Hematopoietic multipotent progenitor cell treated with erythropoietin and hydrocortisone succinate and interleukin-3 and kit ligand, for 17 days (in vitro differentiated cells): ENCODE results near the gene MBD3L4.
A peak's percentile ranks its signal among the peaks of the same experiment; 100 is the strongest.
"Not testable (repeated sequence)": the region's sequence is repeated elsewhere in the genome, so short reads cannot be mapped to it uniquely, and the experiment has no call there.

Experiments used
- DNase-seq: peaks from one replicate; pipeline ENCODE4 v3.0.0-alpha.2; 2015; ENCODE audit warnings: low spot score

The MBD3L4 gene

DNA sequence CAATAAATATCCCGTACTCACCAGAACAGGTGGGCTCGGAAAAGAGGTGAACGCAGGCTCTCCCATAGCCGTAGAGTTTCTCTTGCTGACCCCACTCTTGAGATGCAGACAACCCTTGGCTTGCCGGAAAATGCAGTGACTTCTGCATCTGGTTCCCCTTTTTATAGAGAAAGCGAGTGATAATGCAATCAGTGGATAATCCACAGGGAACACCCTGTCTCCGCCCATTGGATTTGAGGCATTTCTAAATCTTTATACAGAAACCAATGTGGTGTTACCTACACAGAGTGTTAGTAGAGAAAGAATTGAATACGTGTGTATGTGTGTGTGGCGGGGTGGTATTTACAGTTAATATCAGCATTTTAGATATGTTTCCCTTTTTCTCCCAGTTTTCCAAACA lies at the start of gene MBD3L4:
TSS of gene MBD3L4 (minus strand) at position 101 of the 400 bp plus-strand sequence. CDS start at position 66, 35 bp downstream.
- not testable (repeated sequence) for DNase-seq

DNA sequence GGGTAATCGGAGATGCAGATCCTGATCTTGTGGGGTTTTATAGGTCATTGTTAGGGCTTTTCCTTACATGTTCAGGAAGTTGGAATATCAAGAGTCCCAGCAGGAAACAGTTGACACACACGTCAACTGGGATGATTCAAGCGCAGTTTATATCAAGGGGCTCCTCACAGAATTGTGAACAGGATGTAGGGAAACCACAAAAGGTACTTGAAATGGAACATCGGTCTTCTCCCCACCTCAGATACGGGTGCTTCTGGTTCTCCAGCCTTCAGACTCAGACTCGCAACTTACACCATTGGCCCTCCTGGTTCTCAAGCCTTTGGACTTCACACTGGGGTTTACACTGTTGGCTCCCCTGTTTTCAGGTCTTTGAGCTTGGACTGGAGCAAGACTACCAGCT lies 49.0 kb upstream of the MBD3L4 start:
- DNase-seq, result no peak

DNA sequence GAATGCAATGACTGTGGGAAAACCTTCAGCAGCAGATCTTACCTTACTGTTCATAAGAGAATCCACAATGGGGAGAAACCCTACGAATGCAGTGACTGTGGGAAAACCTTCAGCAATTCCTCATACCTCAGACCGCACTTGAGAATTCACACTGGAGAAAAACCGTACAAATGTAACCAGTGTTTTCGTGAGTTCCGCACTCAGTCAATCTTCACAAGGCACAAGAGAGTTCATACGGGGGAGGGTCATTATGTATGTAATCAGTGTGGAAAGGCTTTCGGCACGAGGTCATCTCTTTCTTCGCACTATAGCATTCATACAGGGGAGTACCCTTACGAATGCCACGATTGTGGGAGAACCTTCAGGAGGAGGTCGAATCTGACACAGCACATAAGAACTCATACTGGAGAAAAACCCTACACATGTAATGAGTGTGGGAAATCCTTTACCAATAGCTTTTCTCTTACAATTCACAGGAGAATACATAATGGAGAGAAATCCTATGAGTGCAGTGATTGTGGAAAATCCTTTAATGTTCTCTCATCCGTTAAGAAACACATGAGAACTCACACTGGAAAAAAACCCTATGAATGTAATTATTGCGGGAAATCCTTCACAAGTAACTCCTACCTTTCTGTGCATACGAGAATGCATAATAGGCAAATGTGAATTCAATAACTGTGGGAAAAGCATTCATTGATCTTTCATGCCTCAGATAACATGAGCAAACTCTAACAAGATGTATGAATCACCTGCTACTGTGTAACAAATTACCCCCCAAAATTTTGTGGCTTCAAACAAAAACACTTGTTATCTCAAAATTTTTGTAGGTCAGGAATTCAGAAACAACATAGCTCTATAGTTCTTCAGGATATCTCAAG lies 43.3 kb upstream of the MBD3L4 start:
- no peak for DNase-seq

DNA sequence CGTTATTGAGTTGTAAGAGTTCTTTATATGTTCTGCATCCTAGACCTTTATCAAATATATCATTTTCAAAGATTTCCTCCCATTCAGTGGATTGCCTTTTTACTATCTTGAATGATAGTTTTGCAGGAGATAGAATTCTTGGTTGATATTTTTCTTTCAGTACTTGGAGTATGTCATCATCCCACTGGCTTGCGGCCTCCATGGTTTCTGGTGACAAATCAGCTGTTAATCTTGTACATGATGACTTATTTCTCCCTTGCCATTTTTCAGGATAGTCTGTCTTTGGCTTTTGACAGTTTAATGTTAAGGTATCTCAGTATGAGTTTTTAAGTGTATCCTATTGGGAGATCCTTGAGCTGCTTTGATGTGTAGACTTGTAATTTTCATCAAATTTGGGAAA lies 38.0 kb upstream of the MBD3L4 start:
- DNase-seq, result no peak

DNA sequence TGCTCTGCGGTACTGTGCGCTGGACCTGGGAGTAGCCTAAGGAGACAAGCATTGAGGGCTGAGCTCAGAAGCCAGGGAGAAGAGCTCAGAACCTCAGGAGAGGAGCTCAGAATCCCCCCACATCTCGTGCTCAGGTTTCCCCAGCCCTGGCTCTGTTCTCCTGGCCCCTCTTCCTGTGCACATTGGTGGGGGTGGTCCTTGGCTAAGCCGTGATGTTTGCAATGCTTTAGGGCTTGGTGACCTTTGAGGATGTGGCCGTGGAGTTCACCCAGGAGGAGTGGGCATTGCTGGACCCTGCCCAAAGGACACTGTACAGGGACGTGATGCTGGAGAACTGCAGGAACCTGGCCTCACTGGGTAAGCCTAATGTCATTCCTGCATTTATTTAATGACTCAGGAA lies 36.2 kb upstream of the MBD3L4 start:
- DNase-seq, result no peak

DNA sequence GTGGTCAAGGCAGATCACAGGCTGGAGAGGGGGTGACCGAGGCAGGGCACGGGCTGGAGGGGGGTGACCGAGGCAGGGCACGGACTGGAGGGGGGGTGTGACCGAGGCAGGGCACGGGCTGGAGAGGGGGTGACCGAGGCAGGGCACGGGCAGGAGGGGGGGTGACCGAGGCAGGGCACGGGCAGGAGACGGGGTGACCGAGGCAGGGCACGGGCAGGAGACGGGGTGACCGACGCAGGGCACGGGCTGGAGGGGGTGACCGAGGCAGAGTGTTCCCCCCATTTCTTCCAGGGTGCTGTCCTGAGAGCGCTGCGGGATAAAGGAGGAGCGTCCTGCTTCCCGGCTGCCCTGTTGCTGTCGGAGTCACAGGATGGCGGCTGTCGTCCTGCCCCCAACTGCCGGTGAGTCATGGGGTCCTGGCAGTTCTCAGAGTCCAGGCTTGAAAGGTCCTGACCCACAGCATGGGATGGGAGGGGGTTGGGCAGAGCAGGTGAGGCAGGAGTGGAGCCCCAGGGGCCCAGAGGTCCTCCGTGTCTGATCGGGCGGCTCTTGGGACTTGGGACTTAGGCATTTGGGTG lies 34.8 kb upstream of the MBD3L4 start:
- DNase-seq, result no peak

DNA sequence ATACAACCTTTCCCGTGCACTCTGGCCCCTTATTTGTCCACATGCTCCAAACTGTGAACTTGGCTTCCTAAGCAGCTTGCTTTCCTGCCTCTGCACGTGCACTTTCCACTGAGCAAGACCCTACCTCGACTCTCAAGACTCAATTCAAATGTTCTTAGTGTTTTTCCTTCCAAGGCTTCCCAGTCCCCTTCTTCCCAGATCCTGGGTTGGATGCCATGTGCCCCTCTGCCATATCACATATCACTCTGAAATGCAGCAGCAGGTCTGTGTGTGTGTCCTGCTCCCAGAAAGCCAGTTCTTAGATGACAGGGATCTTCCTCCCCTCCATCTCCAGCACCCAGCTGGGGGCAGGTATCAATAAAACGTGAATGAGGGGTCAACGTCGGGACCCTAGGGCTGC lies 32.6 kb upstream of the MBD3L4 start:
- no peak for DNase-seq

DNA sequence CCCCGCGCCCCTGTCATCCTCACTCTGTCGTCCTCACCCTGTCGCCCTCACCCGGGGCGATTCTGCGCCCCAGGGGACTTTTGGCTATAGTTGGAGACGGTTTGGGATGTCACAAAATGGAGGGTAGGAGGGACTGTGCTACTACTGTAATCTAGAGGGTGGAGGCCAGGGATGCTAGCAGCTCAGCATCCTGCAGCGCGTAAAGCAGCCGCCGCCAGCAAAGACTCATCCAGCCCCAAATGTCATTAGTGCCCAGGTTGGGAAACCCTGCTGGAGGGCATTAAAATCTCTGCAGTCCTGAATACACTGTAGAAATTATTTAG lies 29.9 kb upstream of the MBD3L4 start:
- no peak for DNase-seq

DNA sequence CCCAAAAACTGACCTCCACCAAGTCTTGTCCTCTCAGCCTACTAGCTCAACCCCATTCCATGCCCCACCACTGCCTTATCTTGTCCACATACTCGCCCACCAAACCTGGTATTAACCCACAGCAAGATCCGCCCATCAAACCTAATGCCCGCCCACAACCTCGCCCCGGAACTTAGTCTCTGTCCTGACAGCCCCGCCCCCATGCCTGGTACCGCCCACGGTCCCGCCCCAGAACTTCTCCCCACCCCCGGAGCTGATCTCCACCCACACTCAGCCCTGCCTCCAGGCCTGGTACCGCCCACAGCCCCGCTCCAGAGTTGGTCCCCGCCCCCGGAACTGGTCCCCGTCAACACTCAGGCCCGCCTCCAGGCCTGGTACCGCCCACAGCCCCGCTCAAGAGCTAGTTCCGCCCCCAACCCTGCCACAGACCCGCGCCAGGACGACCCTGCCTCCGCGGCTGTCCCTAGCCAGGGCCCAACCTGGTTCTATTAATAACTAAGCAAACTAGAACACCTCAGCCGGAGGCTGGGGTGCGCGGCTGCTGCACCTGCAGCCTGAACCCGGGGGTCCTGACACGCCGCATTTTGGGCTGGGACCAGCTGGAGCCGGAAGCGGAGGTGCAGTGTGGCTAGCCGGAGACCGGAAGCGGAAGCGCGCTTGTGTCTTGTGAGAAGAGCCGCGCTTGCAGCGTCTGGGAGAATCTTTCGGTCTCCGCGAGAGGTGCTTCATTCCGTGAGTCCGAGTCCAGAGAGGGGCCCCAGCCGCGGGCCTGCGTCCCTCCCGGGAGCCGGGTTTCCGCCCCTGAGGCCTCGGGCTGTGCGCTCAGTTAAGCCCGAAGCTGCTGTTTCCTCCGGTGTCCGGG lies 29.3 kb upstream of the MBD3L4 start, which contains the start of gene ZNF557:
TSS of gene ZNF557 (plus strand) at position 662 of the 862 bp plus-strand sequence. CDS start 5,372 bp downstream, outside the sequence.
- peak; percentile 97 for DNase-seq

DNA sequence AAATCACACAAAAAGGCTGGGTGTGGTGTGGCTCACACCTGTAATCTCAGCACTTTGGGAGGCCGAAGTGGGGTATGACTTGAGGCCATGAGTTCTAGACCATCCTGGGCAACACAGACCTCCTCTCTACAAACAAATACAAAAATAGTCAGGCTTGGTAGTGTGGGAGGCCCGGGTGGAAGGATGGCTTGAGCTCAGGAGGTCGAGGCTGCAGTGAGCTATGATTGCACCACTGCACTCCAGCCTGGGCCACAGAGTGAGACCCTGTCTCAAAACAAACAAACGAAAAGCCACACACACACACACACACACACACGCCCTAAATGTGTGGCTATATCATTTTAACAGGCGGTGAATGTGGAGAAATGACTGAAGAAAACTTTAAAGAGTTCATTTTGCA lies 28.6 kb upstream of the MBD3L4 start:
- DNase-seq, result no peak

DNA sequence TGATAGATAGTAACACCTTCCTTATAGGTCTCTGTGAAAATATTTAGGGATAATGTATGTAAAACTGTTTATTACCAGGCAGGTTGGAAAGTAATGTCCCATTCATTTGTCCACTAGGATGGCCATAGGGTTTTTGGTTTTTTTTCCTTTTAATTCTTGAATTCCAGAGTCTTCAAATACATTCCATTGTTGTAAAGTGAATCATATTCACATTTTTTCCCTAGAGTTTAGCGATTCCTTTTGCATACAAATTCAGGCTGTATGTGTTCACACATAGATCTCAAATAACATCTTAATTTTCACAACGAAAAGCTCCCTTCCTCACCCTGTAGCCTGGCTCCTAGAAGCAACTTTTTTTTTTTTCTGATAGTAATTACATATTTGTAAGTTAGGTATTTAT lies 27.7 kb upstream of the MBD3L4 start:
- no peak for DNase-seq

DNA sequence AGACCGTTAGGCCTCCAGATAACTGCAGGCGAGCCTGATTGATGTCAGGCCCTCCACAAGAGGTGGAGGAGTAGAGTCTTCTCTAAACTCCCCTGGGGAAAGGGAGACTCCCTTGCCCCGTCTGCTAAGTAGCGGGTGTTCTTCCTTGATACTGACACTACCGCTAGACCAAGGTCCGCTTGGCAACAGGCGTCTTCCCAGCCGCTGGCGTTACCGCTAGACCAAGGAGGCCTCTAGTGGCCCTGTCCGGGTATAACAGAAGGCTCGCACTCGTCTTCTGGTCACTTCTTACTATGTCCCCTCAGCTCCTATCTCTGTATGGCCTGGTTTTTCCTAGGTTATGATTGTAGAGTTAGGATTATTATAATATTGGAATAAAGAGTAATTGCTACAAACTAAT lies 27.1 kb upstream of the MBD3L4 start:
- not testable (repeated sequence) for DNase-seq

DNA sequence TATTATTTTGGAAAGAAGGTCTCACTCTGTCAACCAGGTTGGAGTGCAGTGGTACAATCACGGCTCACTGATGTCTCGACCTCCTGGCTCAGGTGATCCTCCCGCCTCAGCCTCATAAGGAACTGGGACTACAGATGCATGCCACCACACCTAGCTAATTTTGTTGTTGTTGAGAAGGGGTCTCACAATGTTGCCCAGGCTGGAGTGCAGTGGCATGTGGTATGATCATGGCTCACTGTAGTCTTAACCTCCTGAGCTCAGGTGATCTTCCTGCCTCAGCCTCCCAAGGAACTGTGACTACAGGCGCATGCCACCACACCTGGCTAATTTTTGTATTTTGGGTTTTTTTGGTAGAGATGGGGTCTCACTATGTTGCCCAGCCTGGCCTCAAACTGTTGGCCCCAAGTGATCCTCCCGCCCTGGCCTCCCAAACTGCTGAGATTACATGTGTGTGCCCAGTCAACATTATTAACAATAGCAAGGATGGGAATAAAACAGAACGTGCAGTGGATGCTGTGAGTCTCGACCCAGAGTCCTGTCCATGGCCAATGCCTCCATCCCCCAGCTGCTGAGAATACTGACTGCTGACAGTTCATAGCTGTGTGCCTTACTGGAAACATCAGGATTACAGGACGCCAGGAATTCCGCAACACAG lies 23.9 kb upstream of the MBD3L4 start:
- DNase-seq, result no peak

DNA sequence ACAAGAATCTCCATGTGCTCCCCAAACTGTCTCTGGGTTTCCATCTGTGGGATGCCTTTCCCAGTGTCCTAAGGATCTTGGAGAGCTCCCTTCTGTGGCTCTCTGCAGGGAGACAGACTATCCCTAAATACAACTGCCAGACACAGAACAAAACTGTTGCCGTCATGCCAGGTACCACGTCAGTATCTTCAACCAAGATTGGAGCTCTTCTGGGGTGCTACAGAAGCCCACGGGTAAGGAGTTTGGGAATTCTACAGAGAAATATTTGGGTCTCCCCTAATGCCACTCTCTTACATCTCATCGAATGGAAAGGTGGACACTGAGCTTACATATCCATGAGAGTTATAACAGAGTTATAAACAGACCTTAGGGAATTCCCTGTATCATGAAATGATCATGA lies 23.4 kb upstream of the MBD3L4 start:
- no peak for DNase-seq

DNA sequence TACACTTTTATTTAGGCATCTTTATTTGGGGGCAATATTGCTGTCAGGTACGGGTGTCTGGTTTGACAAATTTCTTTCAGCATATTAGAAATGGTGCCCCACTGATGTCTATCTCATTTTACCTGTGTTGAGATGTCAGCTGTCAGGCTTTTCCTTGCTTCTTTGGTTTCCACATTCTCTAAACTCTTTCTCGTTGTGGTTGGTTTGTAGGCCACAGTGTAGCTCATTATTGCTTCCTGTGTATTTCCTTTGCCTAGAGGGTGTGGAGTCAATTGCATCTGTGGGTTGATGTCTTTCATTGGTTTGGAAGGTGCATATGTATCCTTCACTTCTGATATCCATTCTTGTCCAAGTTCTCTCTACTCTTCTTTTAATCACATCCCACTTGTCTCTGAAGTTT lies 20.0 kb upstream of the MBD3L4 start:
- DNase-seq, result not testable (repeated sequence)

DNA sequence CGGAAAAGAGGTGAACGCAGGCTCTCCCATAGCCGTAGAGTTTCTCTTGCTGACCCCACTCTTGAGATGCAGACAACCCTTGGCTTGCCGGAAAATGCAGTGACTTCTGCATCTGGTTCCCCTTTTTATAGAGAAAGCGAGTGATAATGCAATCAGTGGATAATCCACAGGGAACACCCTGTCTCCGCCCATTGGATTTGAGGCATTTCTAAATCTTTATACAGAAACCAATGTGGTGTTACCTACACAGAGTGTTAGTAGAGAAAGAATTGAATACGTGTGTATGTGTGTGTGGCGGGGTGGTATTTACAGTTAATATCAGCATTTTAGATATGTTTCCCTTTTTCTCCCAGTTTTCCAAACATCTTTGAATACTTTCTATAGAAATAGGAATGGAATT lies 18.6 kb upstream of the MBD3L4 start, which contains the start of gene MBD3L3:
TSS of gene MBD3L3 (minus strand) at position 101 of the 400 bp plus-strand sequence. CDS start at position 30, 71 bp downstream.
- not testable (repeated sequence) for DNase-seq

DNA sequence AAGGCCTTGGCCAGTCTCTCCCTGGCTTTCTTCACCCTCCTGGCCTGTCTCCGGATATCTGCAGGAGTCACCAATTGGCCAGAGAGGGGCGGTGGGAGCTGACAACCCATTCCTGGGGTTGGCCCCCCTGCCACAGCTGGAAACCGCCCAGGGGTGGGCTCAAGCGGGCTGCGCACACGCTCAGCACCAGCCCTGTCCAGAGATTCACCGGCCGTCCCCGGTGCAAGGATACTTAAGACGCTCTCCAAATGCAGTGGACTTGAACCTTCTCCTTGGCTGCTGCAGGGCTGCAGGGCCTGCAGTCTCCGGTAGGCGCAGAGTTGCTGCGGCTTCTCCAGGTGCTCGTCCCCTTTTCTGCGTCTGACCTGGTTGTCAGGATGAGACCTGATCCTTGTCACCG lies 16.4 kb upstream of the MBD3L4 start:
- not testable (repeated sequence) for DNase-seq

DNA sequence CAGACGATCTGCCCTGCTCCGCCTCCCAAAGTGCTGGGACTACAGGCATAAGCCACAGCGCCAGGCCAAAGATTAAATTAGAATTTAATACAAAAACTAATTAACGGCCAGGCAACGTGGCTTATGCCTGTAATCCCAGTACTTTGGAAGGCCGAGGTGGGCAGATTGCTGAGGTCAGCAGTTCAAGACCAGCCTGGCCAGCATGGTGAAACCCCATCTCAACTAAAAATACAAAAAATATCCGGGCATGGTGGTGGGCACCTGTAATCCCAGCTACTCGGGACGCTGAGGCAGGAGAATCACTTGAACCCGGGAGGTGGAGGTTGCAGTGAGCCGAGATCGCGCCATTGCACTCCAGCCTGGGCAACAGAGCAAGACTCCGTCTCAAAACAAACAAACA lies 15.7 kb upstream of the MBD3L4 start:
- not testable (repeated sequence) for DNase-seq

DNA sequence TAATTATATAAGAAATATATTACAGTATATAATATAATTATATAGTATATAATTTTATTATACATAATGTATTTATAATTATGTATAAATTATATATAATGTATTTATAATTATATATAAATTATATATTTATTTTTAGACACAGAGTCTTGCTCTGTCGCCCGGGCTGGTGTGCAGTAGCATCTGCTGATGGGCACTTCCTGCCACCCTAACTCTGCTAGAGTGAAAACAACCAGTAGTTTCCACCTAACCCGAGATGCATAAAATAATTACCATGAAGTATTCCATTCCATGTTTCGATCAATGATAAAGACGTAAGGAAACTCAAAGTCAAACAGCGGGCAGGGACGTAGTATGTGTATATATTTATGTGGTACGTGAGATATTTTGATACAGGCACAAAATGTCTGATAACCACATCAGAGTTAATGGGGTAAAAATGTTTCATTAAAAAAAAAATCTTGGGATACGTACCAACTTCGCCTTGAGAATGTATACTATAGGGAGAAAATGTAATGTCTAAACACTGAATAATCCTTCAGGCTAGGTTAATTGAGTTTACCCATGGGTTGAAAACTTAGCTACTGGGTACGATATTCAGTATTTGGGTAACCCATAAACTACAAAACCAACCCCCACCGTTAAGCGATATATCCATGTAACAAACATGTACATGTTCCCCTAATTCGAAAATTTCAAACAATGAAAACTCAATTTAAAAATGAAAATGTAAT lies 14.8 kb upstream of the MBD3L4 start:
- peak; percentile 2 for DNase-seq

DNA sequence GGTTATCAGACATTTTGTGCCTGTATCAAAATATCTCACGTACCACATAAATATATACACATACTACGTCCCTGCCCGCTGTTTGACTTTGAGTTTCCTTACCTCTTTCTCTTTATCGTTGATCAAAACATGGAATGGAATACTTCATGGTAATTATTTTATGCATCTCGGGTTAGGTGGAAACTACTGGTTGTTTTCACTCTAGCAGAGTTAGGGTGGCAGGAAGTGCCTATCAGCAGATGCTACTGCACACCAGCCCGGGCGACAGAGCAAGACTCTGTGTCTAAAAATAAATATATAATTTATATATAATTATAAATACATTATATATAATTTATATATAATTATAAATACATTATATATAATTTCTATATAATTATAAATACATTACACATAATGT lies 12.9 kb upstream of the MBD3L4 start:
- peak; percentile 3 for DNase-seq

DNA sequence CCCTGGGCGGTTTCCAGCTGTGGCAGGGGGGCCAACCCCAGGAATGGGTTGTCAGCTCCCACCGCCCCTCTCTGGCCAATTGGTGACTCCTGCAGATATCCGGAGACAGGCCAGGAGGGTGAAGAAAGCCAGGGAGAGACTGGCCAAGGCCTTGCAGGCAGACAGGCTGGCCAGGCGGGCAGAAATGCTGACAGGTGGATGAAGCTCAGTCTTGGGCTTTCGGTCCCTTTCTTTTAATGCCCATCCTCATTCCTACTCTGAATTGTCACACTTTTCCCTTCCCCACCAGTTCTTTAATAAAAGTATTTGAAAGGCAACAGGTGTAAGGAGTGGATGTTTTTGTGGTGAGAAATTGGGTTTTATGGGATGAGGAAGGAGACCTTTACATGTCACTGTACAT lies 11.4 kb upstream of the MBD3L4 start:
- DNase-seq, result not testable (repeated sequence)
